Stomach smooth muscle (tissue), 2 donors: Measurements from ENCODE around the gene BCKDHB.
"Not testable (repeated sequence)": the region's sequence is repeated elsewhere in the genome, so short reads cannot be mapped to it uniquely, and the experiment has no call there.

Experiments
- H3K27ac ChIP-seq: one replicate; pipeline ENCODE4 v1.7.0; 2013; ENCODE audit warnings: mild to moderate bottlenecking, low read length, inconsistent platforms
- H3K27me3 ChIP-seq, 2 donors: one replicate each; pipeline ENCODE4 v1.7.0; 2013; ENCODE audit warnings: low read length in 2 of 2; ENCODE audit not compliant: insufficient read depth in 2 of 2, control insufficient read depth in 1 of 2
- H3K36me3 ChIP-seq, 2 donors: one replicate each; pipeline ENCODE4 v1.7.0; 2013; ENCODE audit warnings: low read length in 2 of 2; ENCODE audit not compliant: control insufficient read depth in 2 of 2, insufficient read depth in 2 of 2
- H3K4me1 ChIP-seq: one replicate; pipeline ENCODE4 v1.7.0; 2013; ENCODE audit warnings: low read length; ENCODE audit not compliant: control insufficient read depth, insufficient read depth
- H3K4me3 ChIP-seq, 2 donors: one replicate each; pipeline ENCODE4 v1.7.0; 2013; ENCODE audit warnings: low read length in 2 of 2
- H3K9ac ChIP-seq, 2 donors: one replicate each; pipeline ENCODE4 v1.7.0; 2013; ENCODE audit warnings: low read length in 2 of 2, mild to moderate bottlenecking in 1 of 2
- H3K9me3 ChIP-seq, 2 donors: one replicate each; pipeline ENCODE4 v1.7.0; 2013; ENCODE audit warnings: low read length in 2 of 2; ENCODE audit not compliant: control insufficient read depth in 2 of 2
- donor health status: healthy.
- donor health status: Pancreatic carcinoma.

Gene BCKDHB

GRCh38 chr6:80105972-80106417 lies 476 bp upstream of the BCKDHB start:
- Histone ChIP-seq H3K27me3 (no peaks in the 10 kb centered on the region), H3K27ac (no peak overlapping the region), H3K9me3 (no peaks in the 10 kb centered on the region), H3K4me3 (peak overlapping the region; percentile 83 to 85), H3K9ac (peak overlapping the region; percentile 6 to 68), H3K36me3 (no peaks in the 10 kb centered on the region), H3K4me1 (no peaks in the 10 kb centered on the region)

- not testable (repeated sequence) for H3K4me1 ChIP-seq, H3K9me3 ChIP-seq, H3K27ac ChIP-seq, H3K27me3 ChIP-seq, H3K4me3 ChIP-seq, H3K36me3 ChIP-seq, H3K9ac ChIP-seq
These were observed 16.1 kb downstream of the BCKDHB start for GRCh38 chr6:80122576-80122975.

- Histone ChIP-seq H3K27me3 (no peaks in the 10 kb centered on the region), H3K9ac (no peak overlapping the region), H3K4me3 (no peak overlapping the region), H3K9me3 (no peaks in the 10 kb centered on the region), H3K36me3 (peaks cover 0 to 2% of the 10 kb centered on the region in 2 donors), H3K4me1 (peaks cover 4% of the 10 kb centered on the region), H3K27ac (no peak overlapping the region)
These were observed 20.3 kb downstream of the BCKDHB start for GRCh38 chr6:80126657-80127345.

- Histone ChIP-seq H3K27ac (no peak overlapping the region), H3K9me3 (no peaks in the 10 kb centered on the region), H3K4me3 (no peak overlapping the region), H3K27me3 (no peaks in the 10 kb centered on the region), H3K9ac (no peak overlapping the region), H3K36me3 (peaks cover 0 to 2% of the 10 kb centered on the region in 2 donors), H3K4me1 (peaks cover 4% of the 10 kb centered on the region)
These were observed 23.0 kb downstream of the BCKDHB start for GRCh38 chr6:80129485-80129884.

GRCh38 chr6:80133020-80133419 lies 26.5 kb downstream of the BCKDHB start:
- H3K9me3 ChIP-seq: no peaks in the 10 kb centered on the region
- H3K4me1 ChIP-seq: peaks cover 4% of the 10 kb centered on the region
- no peak overlapping the region for H3K4me3 ChIP-seq
- H3K27ac ChIP-seq: no peak overlapping the region
- no peak overlapping the region for H3K9ac ChIP-seq
- H3K27me3 ChIP-seq: no peaks in the 10 kb centered on the region
- peaks cover 0 to 6% of the 10 kb centered on the region in 2 donors for H3K36me3 ChIP-seq

- Histone ChIP-seq H3K27me3 (no peaks in the 10 kb centered on the region), H3K4me1 (no peaks in the 10 kb centered on the region), H3K9ac (no peak overlapping the region), H3K4me3 (no peak overlapping the region), H3K9me3 (no peaks in the 10 kb centered on the region), H3K36me3 (peaks cover 0 to 6% of the 10 kb centered on the region in 2 donors), H3K27ac (no peak overlapping the region)
These were observed 27.6 kb downstream of the BCKDHB start for GRCh38 chr6:80134065-80134464.

- no peak overlapping the region for H3K27ac ChIP-seq
- no peaks in the 10 kb centered on the region for H3K36me3 ChIP-seq
- H3K4me3 ChIP-seq: no peak overlapping the region
- H3K27me3 ChIP-seq: no peaks in the 10 kb centered on the region
- peaks cover 20% of the 10 kb centered on the region for H3K4me1 ChIP-seq
- H3K9me3 ChIP-seq: no peaks in the 10 kb centered on the region
- no peak overlapping the region for H3K9ac ChIP-seq
These were observed 36.1 kb downstream of the BCKDHB start for GRCh38 chr6:80142586-80142985.

- H3K9ac ChIP-seq: peak overlapping the region in 1 of 2 donors; percentile 0
- no peaks in the 10 kb centered on the region for H3K27me3 ChIP-seq
- H3K36me3 ChIP-seq: no peaks in the 10 kb centered on the region
- no peaks in the 10 kb centered on the region for H3K9me3 ChIP-seq
- peaks cover 20% of the 10 kb centered on the region for H3K4me1 ChIP-seq
- peak overlapping the region in 1 of 2 donors; percentile 0 for H3K4me3 ChIP-seq
- peak overlapping the region; percentile 19 for H3K27ac ChIP-seq
These were observed 37.0 kb downstream of the BCKDHB start for GRCh38 chr6:80143419-80143937.

- Histone ChIP-seq H3K36me3 (no peaks in the 10 kb centered on the region), H3K9me3 (no peaks in the 10 kb centered on the region), H3K27me3 (no peaks in the 10 kb centered on the region), H3K4me3 (peak overlapping the region in 1 of 2 donors; percentile 13), H3K9ac (peak overlapping the region in 1 of 2 donors; percentile 4), H3K27ac (peak overlapping the region; percentile 59), H3K4me1 (peaks cover 20% of the 10 kb centered on the region)
These were observed 38.4 kb downstream of the BCKDHB start for GRCh38 chr6:80144753-80145315.

GRCh38 chr6:80145509-80145908 lies 39.0 kb downstream of the BCKDHB start:
- no peak overlapping the region for H3K4me3 ChIP-seq
- H3K9me3 ChIP-seq: no peaks in the 10 kb centered on the region
- no peaks in the 10 kb centered on the region for H3K27me3 ChIP-seq
- peaks cover 20% of the 10 kb centered on the region for H3K4me1 ChIP-seq
- H3K9ac ChIP-seq: no peak overlapping the region
- H3K36me3 ChIP-seq: no peaks in the 10 kb centered on the region
- peak overlapping the region; percentile 59 for H3K27ac ChIP-seq

GRCh38 chr6:80145921-80146320 lies 39.5 kb downstream of the BCKDHB start:
- Histone ChIP-seq H3K9me3 (no peaks in the 10 kb centered on the region), H3K4me3 (no peak overlapping the region), H3K9ac (no peak overlapping the region), H3K27me3 (no peaks in the 10 kb centered on the region), H3K4me1 (peaks cover 20% of the 10 kb centered on the region), H3K36me3 (no peaks in the 10 kb centered on the region), H3K27ac (peak overlapping the region; percentile 59)
